GM21723 (cell line): ENCODE measurements around the gene P3H3.
"Not testable (repeated sequence)": the region's sequence is repeated elsewhere in the genome, so short reads cannot be mapped to it uniquely, and the experiment has no call there.

Experiments
- ATAC-seq: cut with Tn5 transposase; IDR thresholded peaks from one replicate; pipeline ENCODE4 v1.9.1; 2021; ENCODE audit warnings: mild to moderate bottlenecking, moderate library complexity; ENCODE audit not compliant: unreplicated experiment

P3H3 gene

GRCh38 chr12:6886206-6886999 is 58.2 kb downstream of the P3H3 start:
- ATAC-seq, result not testable (repeated sequence)

GRCh38 chr12:6887460-6887859 is 59.3 kb downstream of the P3H3 start:
- ATAC-seq, result no peak

DNA sequence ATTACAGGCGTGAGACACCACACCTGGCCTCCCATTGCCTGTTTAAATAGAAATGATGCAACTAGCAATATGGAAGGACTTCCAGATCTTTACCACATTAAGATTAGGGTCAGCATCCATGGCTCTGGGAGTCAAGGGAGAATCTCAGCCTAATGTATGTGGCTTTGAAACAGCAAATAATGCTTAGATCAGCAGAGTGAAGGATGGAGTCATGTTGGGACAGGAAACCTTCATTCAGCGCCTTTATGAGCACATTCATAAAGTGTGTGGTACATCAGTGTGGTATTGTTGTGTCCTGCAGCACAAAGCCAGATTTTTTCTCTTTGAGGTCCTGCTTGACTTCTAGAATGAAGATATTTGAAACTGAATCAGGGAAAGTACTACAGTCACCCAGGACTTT is 60.2 kb downstream of the P3H3 start:
- no peak for ATAC-seq

- ATAC-seq, result not testable (repeated sequence)
These were observed 60.6 kb downstream of the P3H3 start for GRCh38 chr12:6888794-6889193.
